Measurements from ENCODE around the gene PTN.
"Not testable (repeated sequence)": the region's sequence is repeated elsewhere in the genome, so short reads cannot be mapped to it uniquely, and the experiment has no call there.

Gene PTN

GRCh38 chr7:137269240-137269639 is 74.3 kb downstream of the PTN start:
- DNase-seq (ENCODE audit: low spot score) = no peak
- TF ChIP-seq CTCF (IDR thresholded peaks at IDR 0.05) = no peak
- Histone ChIP-seq H3K4me3 (no peak overlapping the region), H3K27ac (no peak overlapping the region)

- H3K4me3 ChIP-seq; DNase-seq (ENCODE audit: low spot score): not testable (repeated sequence)
Observed at GRCh38 chr7:137268001-137268865, 75.3 kb downstream of the PTN start.

GRCh38 chr7:137266764-137267163 is 76.8 kb downstream of the PTN start:
- H3K27ac ChIP-seq = no peak overlapping the region
- no peak for TF ChIP-seq CTCF (IDR thresholded peaks at IDR 0.05)
- DNase-seq (ENCODE audit: low spot score) = no peak
- H3K4me3 ChIP-seq = no peak overlapping the region

More at GRCh38 chr7:137268001-137268865, 75.3 kb downstream of the PTN start:
- not testable (repeated sequence) for H3K27ac ChIP-seq

GRCh38 chr7:137265480-137265879 is 78.1 kb downstream of the PTN start:
- not testable (repeated sequence) for H3K4me3 ChIP-seq; DNase-seq (ENCODE audit: low spot score); H3K27ac ChIP-seq

- no peak for DNase-seq (ENCODE audit: low spot score)
- Histone ChIP-seq H3K27ac (no peak overlapping the region), H3K4me3 (no peak overlapping the region)
- TF ChIP-seq CTCF (IDR thresholded peaks at IDR 0.05) = no peak
Observed at GRCh38 chr7:137262599-137262998, 80.9 kb downstream of the PTN start.

- DNase-seq (ENCODE audit: low spot score) = no peak
- no peak for TF ChIP-seq CTCF (IDR thresholded peaks at IDR 0.05)
- no peak overlapping the region for H3K27ac ChIP-seq
- no peak overlapping the region for H3K4me3 ChIP-seq
Observed at GRCh38 chr7:137258552-137258951, 85.0 kb downstream of the PTN start.

GRCh38 chr7:137254766-137255165 is 88.8 kb downstream of the PTN start:
- Histone ChIP-seq H3K27ac (no peak overlapping the region), H3K4me3 (no peak overlapping the region)
- DNase-seq (ENCODE audit: low spot score) = no peak
- no peak for TF ChIP-seq CTCF (IDR thresholded peaks at IDR 0.05)

- Histone ChIP-seq H3K4me3 (no peak overlapping the region), H3K27ac (no peak overlapping the region)
- no peak for TF ChIP-seq CTCF (IDR thresholded peaks at IDR 0.05)
- DNase-seq (ENCODE audit: low spot score) = no peak
Observed at GRCh38 chr7:137245890-137246289, 97.6 kb downstream of the PTN start.
